HL-60 (cell line): Measurements from ENCODE around the gene RAI1.

Experiments
- CTCF ChIP-seq: IDR thresholded peaks from one replicate; pipeline ENCODE4 v1.5.1; 2011; ENCODE audit warnings: low read length, control low read depth, inconsistent platforms; ENCODE audit not compliant: insufficient read depth
- POLR2AphosphoS5 ChIP-seq: IDR thresholded peaks from 2 replicates; pipeline ENCODE4 v1.6.1; 2012; ENCODE audit warnings: low read depth

- TF ChIP-seq CTCF (no peak), POLR2AphosphoS5 (no peak)
Measured at GRCh38 chr17:17779015-17779611, 97.9 kb downstream of the RAI1 start.
